Stimulated activated effector memory CD8-positive, alpha-beta T cell treated with anti-CD3 and anti-CD28 coated beads, Interleukin-12 subunit alpha, Interleukin-12 subunit beta, amount 100 ng/mL, for 72 hours (primary cell): Measurements from ENCODE around the gene MAD1L1.

Source experiments
- ATAC-seq: fragments of 150-1000 bp; cut with Tn5 transposase; 2 replicates; pipeline ENCODE4 v1.10.0; 2021
- DNase-seq, 2 donors: peaks; one replicate each; pipeline ENCODE4 v3.0.0; 2021 to 2022; ENCODE audit warnings: low spot score in 2 of 2
- H3K27ac Mint-ChIP-seq: one replicate; pipeline ENCODE4 v1.8.0; 2022; ENCODE audit warnings: mild to moderate bottlenecking, mixed read lengths
- H3K36me3 Mint-ChIP-seq: one replicate; pipeline ENCODE4 v1.8.0; 2022; ENCODE audit warnings: mild to moderate bottlenecking, mixed read lengths
- H3K4me1 Mint-ChIP-seq: one replicate; pipeline ENCODE4 v1.8.0; 2022; ENCODE audit warnings: mixed read lengths
- H3K4me3 Mint-ChIP-seq: one replicate; pipeline ENCODE4 v1.8.0; 2022; ENCODE audit warnings: mild to moderate bottlenecking, mixed read lengths
- H3K9me3 Mint-ChIP-seq: one replicate; pipeline ENCODE4 v1.8.0; 2022; ENCODE audit warnings: mixed read lengths

MAD1L1 gene

GRCh38 chr7:1813394-1814088, 419.2 kb downstream of the MAD1L1 start:
- DNase-seq = no peak
- no peaks in the 10 kb centered on the region for H3K36me3 Mint-ChIP-seq
- peaks cover 10% of the 10 kb centered on the region for H3K4me1 Mint-ChIP-seq
- H3K4me3 Mint-ChIP-seq = no peak overlapping the region
- no peak for ATAC-seq
- no peak overlapping the region for H3K27ac Mint-ChIP-seq
- no peaks in the 10 kb centered on the region for H3K9me3 Mint-ChIP-seq

DNA sequence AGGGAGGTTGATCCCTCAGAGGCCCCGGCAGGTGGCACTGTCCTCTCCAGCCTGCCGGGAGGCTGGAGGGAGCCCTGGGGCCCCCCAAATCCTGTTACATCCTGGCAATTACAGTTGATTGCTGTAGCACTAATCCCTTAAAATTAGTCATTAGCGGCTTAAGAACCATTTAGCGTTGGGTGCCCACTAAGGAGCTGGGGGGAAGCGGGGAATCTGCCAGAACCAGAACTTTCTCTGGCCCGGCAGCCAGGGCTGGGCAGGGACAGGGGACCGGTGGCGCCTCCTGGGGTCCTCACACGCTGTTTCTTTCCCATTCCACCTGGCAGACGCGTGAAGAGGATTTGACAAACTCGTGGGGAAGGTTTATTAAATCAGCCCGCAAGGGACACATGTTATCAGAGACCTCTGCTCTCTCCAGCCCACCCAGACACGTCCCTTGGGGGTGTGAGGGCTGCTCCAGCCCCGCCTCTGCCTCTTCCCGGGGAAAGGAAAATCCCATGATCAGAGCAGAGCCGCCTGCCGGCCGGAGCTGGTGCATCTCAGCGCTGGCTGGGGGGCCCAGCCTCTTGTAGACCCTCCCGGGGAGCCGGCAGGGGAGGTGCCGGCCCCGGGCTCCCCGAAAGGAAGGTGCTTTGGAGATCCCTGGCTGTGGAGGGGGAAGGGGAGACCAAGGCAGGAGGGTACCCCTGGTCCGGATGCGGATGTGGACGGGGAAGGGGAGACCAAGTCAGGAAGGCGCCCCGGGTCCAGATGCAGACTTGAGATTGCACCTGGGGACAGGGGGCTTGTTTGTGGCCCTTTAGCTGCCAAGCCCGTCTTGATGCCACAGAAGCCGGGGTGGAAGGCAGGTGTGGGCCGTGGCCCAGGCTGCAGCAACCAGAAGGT, 420.0 kb downstream of the MAD1L1 start:
- Mint-ChIP-seq H3K9me3 (no peaks in the 10 kb centered on the region), H3K4me1 (peaks cover 10% of the 10 kb centered on the region), H3K4me3 (no peak overlapping the region), H3K36me3 (no peaks in the 10 kb centered on the region), H3K27ac (no peak overlapping the region)
- ATAC-seq (no peak), DNase-seq (peak in 1 of 2 donors; percentile 47)

DNA sequence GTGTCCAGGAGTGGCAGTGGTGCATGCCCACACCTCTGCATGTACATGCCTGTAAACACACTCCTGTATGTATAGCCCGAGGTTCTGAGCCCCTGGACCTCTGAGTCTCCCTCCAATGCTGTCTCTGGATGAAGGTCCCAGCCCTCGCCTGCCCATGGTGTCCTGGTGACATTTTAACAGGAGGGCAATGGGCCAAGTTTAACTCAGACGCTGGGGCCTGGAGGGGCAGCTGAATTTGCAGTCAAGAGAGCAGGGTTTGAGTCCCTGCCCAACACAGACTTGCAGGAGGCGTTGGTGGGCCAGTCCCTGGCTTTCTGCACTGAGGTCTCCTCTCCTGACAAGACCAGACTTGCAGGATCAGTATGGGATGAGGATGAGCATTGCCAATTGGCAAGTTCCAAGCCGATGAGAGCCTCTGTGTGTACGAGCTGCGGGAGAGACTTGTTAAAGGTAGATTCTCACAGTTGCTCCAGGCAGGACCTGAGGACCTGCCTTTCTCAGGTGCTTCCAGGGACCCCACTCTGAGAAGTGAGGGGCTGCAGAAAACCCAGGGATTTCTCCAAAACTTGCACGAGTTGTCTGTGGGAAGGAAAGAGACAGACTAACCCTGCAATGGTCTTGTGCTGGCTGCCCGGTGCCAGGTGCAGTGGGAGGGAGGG, 420.8 kb downstream of the MAD1L1 start:
- H3K27ac Mint-ChIP-seq = no peak overlapping the region
- ATAC-seq = no peak

DNA sequence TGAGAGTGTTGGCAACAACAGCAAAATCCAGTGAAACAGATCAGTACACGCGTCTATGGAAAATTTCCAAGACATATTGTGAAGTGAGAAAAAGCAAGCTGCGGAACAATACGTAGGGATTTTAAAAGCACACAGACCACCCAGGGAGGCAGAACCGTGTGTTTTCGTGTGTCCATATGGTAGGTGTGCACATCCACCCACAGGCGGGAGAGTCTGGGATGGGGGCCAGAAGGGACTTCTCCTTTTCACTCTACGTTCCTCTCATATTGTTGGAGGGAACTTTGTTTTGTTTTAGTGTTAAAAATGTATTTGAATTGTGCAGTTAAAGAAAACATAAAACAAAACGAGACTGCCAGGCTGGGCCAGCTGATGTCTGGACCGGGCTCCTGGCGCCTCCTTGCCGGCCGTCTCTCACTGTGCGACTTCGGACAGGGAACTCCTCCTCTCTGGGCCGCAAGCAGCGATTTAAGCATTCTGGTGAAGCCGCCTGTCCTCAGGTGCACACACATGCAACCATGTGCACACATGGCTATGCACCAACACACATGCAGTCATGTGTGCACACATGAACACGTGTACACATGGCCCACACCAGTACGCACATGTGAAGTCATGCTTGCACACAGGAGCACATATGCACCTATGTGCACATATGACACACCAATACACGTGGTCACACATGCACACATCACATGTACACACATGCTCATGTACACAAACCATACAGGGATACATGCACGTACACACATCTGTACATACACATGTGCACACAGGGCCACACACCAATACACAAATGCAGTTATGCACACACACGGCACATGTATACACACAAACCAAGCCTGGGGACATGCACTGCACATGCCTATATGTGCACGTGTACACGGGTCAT, 421.5 kb downstream of the MAD1L1 start:
- H3K9me3 Mint-ChIP-seq = no peaks in the 10 kb centered on the region
- H3K27ac Mint-ChIP-seq = no peak overlapping the region
- no peak for DNase-seq
- no peaks in the 10 kb centered on the region for H3K36me3 Mint-ChIP-seq
- H3K4me3 Mint-ChIP-seq = no peak overlapping the region
- ATAC-seq = no peak
- H3K4me1 Mint-ChIP-seq = peaks cover 4% of the 10 kb centered on the region

More for the DNA sequence above, 420.8 kb downstream of the MAD1L1 start:
- H3K9me3 Mint-ChIP-seq = no peaks in the 10 kb centered on the region
- peaks cover 10% of the 10 kb centered on the region for H3K4me1 Mint-ChIP-seq
- H3K36me3 Mint-ChIP-seq = no peaks in the 10 kb centered on the region
- DNase-seq = peak in 1 of 2 donors; percentile 40
- H3K4me3 Mint-ChIP-seq = no peak overlapping the region

- DNase-seq (no peak), ATAC-seq (no peak)
- Mint-ChIP-seq H3K9me3 (no peaks in the 10 kb centered on the region), H3K4me1 (peaks cover 4% of the 10 kb centered on the region), H3K27ac (no peak overlapping the region), H3K4me3 (no peak overlapping the region), H3K36me3 (no peaks in the 10 kb centered on the region)
These were observed 422.2 kb downstream of the MAD1L1 start for GRCh38 chr7:1810521-1810920.

DNA sequence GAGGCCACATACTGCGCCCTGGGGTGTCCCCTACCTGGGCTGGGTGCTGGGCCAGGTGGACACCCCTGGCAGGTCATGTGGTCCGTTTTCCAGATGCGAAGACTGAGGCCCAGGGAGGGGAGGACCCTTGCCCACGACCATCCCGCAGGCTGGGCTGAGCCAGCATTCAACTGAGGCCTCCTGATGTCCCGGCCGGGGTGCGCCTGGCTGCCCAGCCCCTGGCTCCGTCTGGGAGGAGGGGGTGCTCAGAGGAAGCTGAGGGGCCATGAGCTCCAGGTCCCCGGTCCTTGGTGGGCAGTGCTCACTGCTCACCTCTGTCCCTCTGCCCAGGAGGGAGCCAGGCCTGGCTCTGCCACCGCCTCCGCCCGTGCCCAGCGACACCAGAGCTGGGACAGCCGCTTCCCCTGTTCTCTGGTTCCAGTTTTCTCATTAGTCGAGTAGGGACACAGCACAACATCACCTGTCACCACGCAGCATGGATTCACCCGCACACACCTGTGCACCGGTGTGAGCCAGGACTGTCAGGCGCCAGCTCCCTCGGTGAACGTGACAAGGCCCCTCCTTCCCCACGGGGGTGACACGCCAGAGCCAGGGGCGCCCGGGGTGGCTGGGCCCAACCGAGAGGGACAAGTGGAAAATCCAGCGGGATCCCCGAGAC, 423.0 kb downstream of the MAD1L1 start:
- H3K36me3 Mint-ChIP-seq = no peaks in the 10 kb centered on the region
- H3K4me1 Mint-ChIP-seq = peaks cover 4% of the 10 kb centered on the region

GRCh38 chr7:1809070-1809469, 423.7 kb downstream of the MAD1L1 start:
- H3K4me1 Mint-ChIP-seq = peaks cover 4% of the 10 kb centered on the region
- DNase-seq (no peak), ATAC-seq (no peak)
- H3K4me3 Mint-ChIP-seq = no peak overlapping the region
- H3K36me3 Mint-ChIP-seq = no peaks in the 10 kb centered on the region
- H3K9me3 Mint-ChIP-seq = no peaks in the 10 kb centered on the region
- no peak overlapping the region for H3K27ac Mint-ChIP-seq

More for the DNA sequence above, 423.0 kb downstream of the MAD1L1 start:
- ATAC-seq (no peak), DNase-seq (no peak)
- no peak overlapping the region for H3K27ac Mint-ChIP-seq
- H3K4me3 Mint-ChIP-seq = no peak overlapping the region
- no peaks in the 10 kb centered on the region for H3K9me3 Mint-ChIP-seq

DNA sequence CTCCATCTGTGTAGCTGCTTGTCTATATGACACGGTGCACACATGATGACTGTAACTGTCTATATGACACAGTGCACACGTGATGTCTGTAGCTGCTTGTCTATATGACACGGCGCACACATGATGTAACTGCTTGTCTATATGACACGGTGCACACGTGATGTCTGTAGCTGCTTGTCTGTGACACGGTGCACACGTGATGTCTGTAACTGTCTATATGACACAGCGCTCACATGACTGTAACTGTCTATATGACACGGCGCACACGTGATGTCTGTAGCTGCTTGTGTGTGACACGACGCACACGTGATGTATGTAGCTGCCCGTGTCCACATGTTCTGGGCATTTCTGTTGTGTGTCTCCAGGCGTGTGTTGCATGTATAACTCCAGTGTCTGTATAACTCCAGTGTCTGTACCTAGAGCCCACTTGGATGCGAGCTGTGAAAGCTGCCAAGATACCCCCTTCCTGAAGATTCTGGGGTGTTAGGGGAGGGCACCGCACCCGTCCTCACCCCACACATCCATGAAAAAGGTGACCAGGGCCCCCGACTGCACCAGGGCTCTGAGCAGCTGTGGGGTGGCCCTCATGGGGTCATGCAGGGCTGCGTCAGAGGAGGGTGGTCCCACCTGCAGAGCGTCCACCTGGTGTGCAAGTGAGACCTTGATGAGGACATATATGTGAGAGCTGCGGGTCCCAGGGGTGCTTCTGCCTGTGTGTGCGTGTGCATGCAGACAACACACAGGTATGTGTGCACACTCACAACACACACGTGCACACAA, 424.7 kb downstream of the MAD1L1 start:
- DNase-seq (no peak), ATAC-seq (no peak)
- no peak overlapping the region for H3K4me3 Mint-ChIP-seq
- H3K36me3 Mint-ChIP-seq = no peaks in the 10 kb centered on the region
- H3K27ac Mint-ChIP-seq = no peak overlapping the region
- no peaks in the 10 kb centered on the region for H3K4me1 Mint-ChIP-seq
- H3K9me3 Mint-ChIP-seq = no peaks in the 10 kb centered on the region

DNA sequence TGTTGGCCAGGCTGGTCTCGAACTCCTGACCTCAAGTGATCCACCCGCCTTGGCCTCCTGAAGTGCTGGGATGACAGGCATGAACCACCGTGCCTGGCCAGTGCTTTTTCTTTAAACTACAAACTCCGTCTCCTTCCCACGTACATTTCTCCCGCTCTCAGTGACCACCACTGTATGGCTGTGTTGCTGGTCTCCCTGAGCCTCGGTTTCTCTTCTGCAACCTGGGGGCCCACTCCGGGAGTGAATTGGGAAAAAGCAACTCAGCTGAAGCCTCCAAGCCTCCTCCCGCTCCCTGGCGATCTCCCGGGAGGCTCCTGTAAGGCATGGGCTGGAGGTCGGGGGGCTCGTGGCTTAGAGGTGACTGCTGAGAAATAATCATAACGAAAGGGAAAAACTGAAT, 426.4 kb downstream of the MAD1L1 start:
- no peak for DNase-seq
- no peak for ATAC-seq
- Mint-ChIP-seq H3K27ac (no peak overlapping the region), H3K4me1 (no peaks in the 10 kb centered on the region), H3K36me3 (no peaks in the 10 kb centered on the region), H3K4me3 (no peak overlapping the region), H3K9me3 (no peaks in the 10 kb centered on the region)

- H3K4me3 Mint-ChIP-seq = no peak overlapping the region
- ATAC-seq (no peak), DNase-seq (no peak)
- H3K36me3 Mint-ChIP-seq = no peaks in the 10 kb centered on the region
- no peaks in the 10 kb centered on the region for H3K9me3 Mint-ChIP-seq
- H3K4me1 Mint-ChIP-seq = no peaks in the 10 kb centered on the region
- H3K27ac Mint-ChIP-seq = no peak overlapping the region
These were observed 428.4 kb downstream of the MAD1L1 start for GRCh38 chr7:1804310-1804709.

GRCh38 chr7:1802899-1803298, 429.8 kb downstream of the MAD1L1 start:
- no peaks in the 10 kb centered on the region for H3K9me3 Mint-ChIP-seq
- no peaks in the 10 kb centered on the region for H3K36me3 Mint-ChIP-seq
- ATAC-seq (no peak), DNase-seq (no peak)
- no peak overlapping the region for H3K27ac Mint-ChIP-seq
- no peak overlapping the region for H3K4me3 Mint-ChIP-seq
- no peaks in the 10 kb centered on the region for H3K4me1 Mint-ChIP-seq

GRCh38 chr7:1800902-1801301, 431.8 kb downstream of the MAD1L1 start:
- peaks cover under 1% of the 10 kb centered on the region for H3K9me3 Mint-ChIP-seq
- no peak overlapping the region for H3K27ac Mint-ChIP-seq
- DNase-seq = no peak
- H3K4me1 Mint-ChIP-seq = no peaks in the 10 kb centered on the region
- ATAC-seq = no peak
- no peaks in the 10 kb centered on the region for H3K36me3 Mint-ChIP-seq
- no peak overlapping the region for H3K4me3 Mint-ChIP-seq

- DNase-seq = no peak
- no peak for ATAC-seq
- Mint-ChIP-seq H3K36me3 (no peaks in the 10 kb centered on the region), H3K4me1 (no peaks in the 10 kb centered on the region), H3K27ac (no peak overlapping the region), H3K9me3 (peaks cover 17% of the 10 kb centered on the region), H3K4me3 (no peak overlapping the region)
These were observed 434.6 kb downstream of the MAD1L1 start for GRCh38 chr7:1798191-1798590.
